HEK293T (cell line): ENCODE measurements around the gene UNC5B.

Experiments
- ELF4 ChIP-seq: fragments of 450-650 bp; IDR thresholded peaks from 2 replicates; pipeline ENCODE4 v1.6.1; 2017; ENCODE audit warnings: antibody characterized with exemption
- SUZ12 ChIP-seq: fragments of 450-650 bp; IDR thresholded peaks from 2 replicates; pipeline ENCODE4 v1.6.1; 2016; ENCODE audit warnings: mild to moderate bottlenecking
- TARDBP ChIP-seq: fragments of 450-650 bp; IDR thresholded peaks from 2 replicates; pipeline ENCODE4 v1.6.1; 2016
- ZNF384 ChIP-seq: fragments of 450-650 bp; IDR thresholded peaks from 2 replicates; pipeline ENCODE4 v1.6.1; 2016

DNA sequence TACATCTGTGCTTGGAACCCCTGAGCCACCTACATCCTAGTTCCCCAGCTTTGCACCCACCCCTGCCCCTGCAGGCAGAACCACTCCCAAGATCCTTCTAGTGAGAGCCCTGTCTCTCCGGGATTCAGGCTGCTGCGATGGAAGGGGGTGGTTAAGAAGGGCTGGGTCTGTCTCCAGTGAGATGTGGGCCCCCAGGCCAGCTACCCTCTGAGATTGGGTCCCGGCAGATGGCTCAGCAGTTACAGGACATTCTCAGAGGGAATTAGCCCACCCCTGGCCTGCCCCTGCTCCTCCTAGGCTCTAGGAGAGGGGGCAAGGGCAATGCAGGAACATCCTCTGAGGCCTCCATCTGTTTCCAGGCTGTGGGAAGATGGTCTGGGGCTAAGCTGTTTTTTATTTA lies 134.4 kb downstream of the UNC5B start:
- TF ChIP-seq ELF4 (no peak), ZNF384 (no peak), TARDBP (no peak), SUZ12 (no peak)
